MCF 10A (cell line): ENCODE data around the gene ZBTB7A. TPM values are rescaled to one million over a fixed set of nuclear protein-coding genes. Genes with fewer than 3 reads are reported as not detected.

Experiments used
- BruUV-seq: library from RNA; stranded (reverse); fragments of 400-500 nt; replicated peaks from 2 replicates; lab custom pipeline; 2021; lab: Mats Ljungman, UMichigan
- CTCF ChIA-PET: fragments of 300-600 bp; sonication (Branson Sonifier 250); formaldehyde crosslinking; extraction: SDS; loops from one replicate; lab custom pipeline; 2021; ENCODE audit warnings: antibody characterized with exemption, inconsistent platforms; lab: Yijun Ruan, JAX
- POLR2A ChIA-PET: fragments of 300-600, 350-650 bp; sonication (Branson Sonifier 250); formaldehyde crosslinking; extraction: SDS; loops from one replicate; lab custom pipeline; 2020; ENCODE audit warnings: antibody characterized with exemption, inconsistent platforms; lab: Yijun Ruan, JAX
- DNase-seq: peaks from one replicate; pipeline ENCODE4 v3.0.0-alpha.2; 2018; ENCODE audit not compliant: unreplicated experiment
- H3K27ac Mint-ChIP-seq: one replicate; pipeline ENCODE4 v1.8.0; 2022; ENCODE audit warnings: mild to moderate bottlenecking, low read depth, mixed read lengths; ENCODE audit not compliant: unreplicated experiment
- H3K27me3 Mint-ChIP-seq: one replicate; pipeline ENCODE4 v1.8.0; 2022; ENCODE audit warnings: mixed read lengths; ENCODE audit not compliant: insufficient read depth, unreplicated experiment
- H3K36me3 Mint-ChIP-seq: one replicate; pipeline ENCODE4 v1.8.0; 2022; ENCODE audit warnings: mild to moderate bottlenecking, moderate library complexity, mixed read lengths; ENCODE audit not compliant: insufficient read depth, unreplicated experiment
- H3K4me1 Mint-ChIP-seq: one replicate; pipeline ENCODE4 v1.8.0; 2022; ENCODE audit warnings: mixed read lengths; ENCODE audit not compliant: insufficient read depth, unreplicated experiment
- H3K4me3 Mint-ChIP-seq: one replicate; pipeline ENCODE4 v1.8.0; 2022; ENCODE audit warnings: mild to moderate bottlenecking, moderate library complexity, mixed read lengths; ENCODE audit not compliant: unreplicated experiment
- H3K9me3 Mint-ChIP-seq: one replicate; pipeline ENCODE4 v1.8.0; 2022; ENCODE audit warnings: mixed read lengths; ENCODE audit not compliant: unreplicated experiment
- CTCF ChIP-seq: fragments of 200-600 bp; IDR thresholded peaks from one replicate; pipeline ENCODE4 v1.8.0; 2022; ENCODE audit warnings: antibody characterized with exemption, mild to moderate bottlenecking; ENCODE audit not compliant: unreplicated experiment
- intact Hi-C: fragments of 100-400 bp; cut with micrococcal nuclease; formaldehyde crosslinking; loops from 2 replicates; pipeline ENCODE4 v1.14.1; 2022
- total RNA-seq: library from RNA; stranded (reverse); gene quantifications from 2 replicates; pipeline ENCODE4 v1.2.3, GENCODE V29; 2022

Gene ZBTB7A
- total RNA-seq, 1 experiment from 2014 or later: 35.1 TPM

DNA sequence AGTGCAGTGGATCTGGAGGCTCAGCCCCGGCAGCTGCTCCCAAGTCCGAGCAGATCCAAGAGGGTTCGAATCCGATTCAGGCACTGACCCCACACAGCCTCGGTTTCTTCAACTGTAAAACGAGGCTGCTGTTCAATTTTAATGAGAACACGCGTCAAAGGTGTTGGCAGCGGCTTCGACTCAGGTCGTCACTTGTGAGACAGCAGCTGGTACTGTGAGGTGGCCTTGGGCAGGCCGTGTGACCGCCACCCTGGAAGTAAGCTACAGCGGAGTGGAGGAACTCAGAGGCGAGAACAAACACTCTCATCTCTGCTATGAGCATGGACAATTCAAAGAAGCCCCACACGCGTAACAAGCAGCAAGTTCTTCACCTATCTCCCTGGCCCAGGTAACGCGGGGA lies 47.5 kb upstream of the ZBTB7A start:
- Mint-ChIP-seq H3K4me1 (no peaks in the 10 kb centered on the region), H3K36me3 (peaks cover 67% of the 10 kb centered on the region), H3K27me3 (no peaks in the 10 kb centered on the region), H3K4me3 (no peak overlapping the region), H3K9me3 (no peaks in the 10 kb centered on the region), H3K27ac (no peak overlapping the region)
- intact Hi-C loops: no loop called here
- TF ChIP-seq CTCF: no peak
- no TSS peak for BruUV-seq
- ChIA-PET CTCF (interaction anchor here (0.6 kb wide), 1 partner anchor 130 kb away, joined by 3 read pairs; no protein-coding TSS in a partner anchor), POLR2A (interaction anchor here (0.7 kb wide), 1 partner anchor 17 kb away, joined by 3 read pairs; no protein-coding TSS in a partner anchor)
- no peak for DNase-seq

DNA sequence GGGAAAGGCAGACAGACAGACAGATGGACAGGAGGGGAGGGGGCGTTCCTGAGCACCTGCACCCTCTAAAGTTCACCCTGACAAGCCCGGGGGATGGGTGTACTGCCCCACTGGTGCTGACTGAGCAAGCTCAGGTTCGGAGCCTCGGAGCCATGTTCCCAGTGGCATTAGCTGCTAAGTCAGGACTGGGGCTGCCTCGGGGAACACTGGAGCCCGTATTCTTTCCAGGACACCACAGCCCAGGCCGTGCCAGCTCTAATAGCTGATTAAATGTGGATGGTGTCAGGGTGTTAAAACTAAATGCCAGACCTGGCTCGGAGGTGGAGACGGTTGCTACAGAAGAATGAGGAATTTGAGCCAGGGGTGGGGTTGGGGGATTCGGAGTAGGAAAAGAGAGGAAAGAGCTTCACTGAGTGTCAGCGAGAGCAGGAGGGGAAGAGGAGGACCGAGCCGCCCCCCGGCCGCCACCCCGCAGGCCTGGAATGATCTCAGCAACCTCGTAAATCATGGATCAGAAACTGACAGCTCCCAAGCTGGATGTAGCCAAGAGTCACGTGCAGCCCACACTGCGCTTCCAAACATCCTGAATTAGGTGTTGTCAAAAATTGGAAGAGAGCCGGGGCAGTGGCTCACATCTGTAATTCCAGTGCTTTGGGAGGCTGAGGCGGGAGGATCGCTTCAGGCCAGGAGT lies 46.8 kb upstream of the ZBTB7A start:
- no peak overlapping the region for H3K27ac Mint-ChIP-seq
- no peak overlapping the region for H3K4me3 Mint-ChIP-seq
- ChIA-PET POLR2A (interaction anchor here (0.7 kb wide), 1 partner anchor 18 kb away, joined by 3 read pairs; no protein-coding TSS in a partner anchor), CTCF (interaction anchor here (0.6 kb wide), 1 partner anchor 131 kb away, joined by 3 read pairs; no protein-coding TSS in a partner anchor)
- H3K9me3 Mint-ChIP-seq: no peaks in the 10 kb centered on the region
- H3K27me3 Mint-ChIP-seq: no peaks in the 10 kb centered on the region
- no peak for TF ChIP-seq CTCF
- H3K4me1 Mint-ChIP-seq: no peaks in the 10 kb centered on the region
- peaks cover 71% of the 10 kb centered on the region for H3K36me3 Mint-ChIP-seq
- intact Hi-C loops: no loop called here
- BruUV-seq: no TSS peak
- DNase-seq: no peak

DNA sequence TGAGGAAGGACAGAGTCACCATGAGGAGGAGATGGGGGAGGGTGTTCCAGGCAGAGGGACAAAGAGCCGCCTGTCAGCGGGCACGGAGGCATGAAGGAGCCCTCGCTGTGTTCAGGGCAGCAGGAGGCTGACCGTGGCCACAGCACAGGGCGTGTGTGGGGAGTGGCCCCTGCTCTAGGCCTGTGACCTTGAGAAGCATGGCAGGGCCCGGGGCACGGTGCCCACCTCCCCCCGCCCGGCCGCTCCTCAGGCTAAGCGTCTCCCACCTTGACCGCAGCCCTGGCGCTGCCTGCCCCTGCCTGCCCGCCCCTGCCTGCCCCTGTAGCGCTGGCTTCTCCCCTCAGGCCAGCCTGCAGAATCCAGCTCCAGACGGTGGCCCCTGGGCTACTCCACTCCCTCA lies 45.7 kb upstream of the ZBTB7A start:
- Mint-ChIP-seq H3K27me3 (no peaks in the 10 kb centered on the region), H3K4me1 (no peaks in the 10 kb centered on the region), H3K27ac (no peak overlapping the region), H3K4me3 (no peak overlapping the region), H3K9me3 (no peaks in the 10 kb centered on the region), H3K36me3 (peaks cover 73% of the 10 kb centered on the region)
- TF ChIP-seq CTCF: no peak
- ChIA-PET POLR2A (interaction anchor here (1.0 kb wide), 1 partner anchor 15 kb away, joined by 3 read pairs; no protein-coding TSS in a partner anchor), CTCF (interaction anchor here (0.6 kb wide), 1 partner anchor 538 kb away, joined by 3 read pairs; no protein-coding TSS in a partner anchor)
- intact Hi-C loops: no loop called here
- DNase-seq: no peak
- no TSS peak for BruUV-seq

GRCh38 chr19:4109626-4109945 lies 42.9 kb upstream of the ZBTB7A start:
- H3K36me3 Mint-ChIP-seq: peaks cover 81% of the 10 kb centered on the region
- DNase-seq: no peak
- H3K9me3 Mint-ChIP-seq: no peaks in the 10 kb centered on the region
- no TSS peak for BruUV-seq
- TF ChIP-seq CTCF: no peak
- H3K4me3 Mint-ChIP-seq: no peak overlapping the region
- H3K27me3 Mint-ChIP-seq: no peaks in the 10 kb centered on the region
- CTCF ChIA-PET: no interaction called here
- peaks cover 4% of the 10 kb centered on the region for H3K4me1 Mint-ChIP-seq
- no peak overlapping the region for H3K27ac Mint-ChIP-seq
- POLR2A ChIA-PET: no interaction called here
- intact Hi-C loops: no loop called here
